H9 (cell line): ENCODE data around the gene LHFPL6. TPM values are rescaled to one million over a fixed set of nuclear protein-coding genes. Genes with fewer than 3 reads are reported as not detected.

Experiments used
- DNase-seq: peaks from one replicate; pipeline ENCODE4 v3.0.0-alpha.2; 2017
- H2AFZ ChIP-seq: one replicate; pipeline ENCODE4 v1.6.1; 2013; ENCODE audit warnings: mild to moderate bottlenecking, low read length, control low read depth, moderate library complexity
- H2AK5ac ChIP-seq: 2 replicates; pipeline ENCODE4 v1.6.1; 2013; ENCODE audit warnings: low read length, control low read depth, mixed read lengths; ENCODE audit not compliant: insufficient read length
- H2BK120ac ChIP-seq: one replicate; pipeline ENCODE4 v1.6.1; 2013; ENCODE audit warnings: low read depth, mild to moderate bottlenecking, low read length, control low read depth, inconsistent platforms; ENCODE audit not compliant: poor library complexity, severe bottlenecking
- H2BK12ac ChIP-seq: 2 replicates; pipeline ENCODE4 v1.6.1; 2013; ENCODE audit warnings: low read length, control low read depth, mixed read lengths, low read depth; ENCODE audit not compliant: insufficient read length
- H2BK15ac ChIP-seq: 2 replicates; pipeline ENCODE4 v1.6.1; 2013; ENCODE audit warnings: low read depth, low read length, control low read depth
- H2BK20ac ChIP-seq: one replicate; pipeline ENCODE4 v1.6.1; 2013; ENCODE audit warnings: low read depth, mild to moderate bottlenecking, low read length, control low read depth, inconsistent platforms; ENCODE audit not compliant: poor library complexity, severe bottlenecking
- H2BK5ac ChIP-seq: 2 replicates; pipeline ENCODE4 v1.6.1; 2013; ENCODE audit warnings: low read length, control low read depth, mixed read lengths; ENCODE audit not compliant: insufficient read length
- H3K14ac ChIP-seq: 2 replicates; pipeline ENCODE4 v1.6.1; 2013; ENCODE audit warnings: low read length, control low read depth; ENCODE audit not compliant: insufficient read depth
- H3K18ac ChIP-seq: 2 replicates; pipeline ENCODE4 v1.6.1; 2013; ENCODE audit warnings: low read depth, mild to moderate bottlenecking, mixed read lengths, low read length, control low read depth; ENCODE audit not compliant: insufficient read length
- H3K23ac ChIP-seq: 2 replicates; pipeline ENCODE4 v1.6.1; 2013; ENCODE audit warnings: low read length, control low read depth, mixed read lengths, low read depth; ENCODE audit not compliant: insufficient read length
- H3K23me2 ChIP-seq: 2 replicates; pipeline ENCODE4 v1.6.1; 2013; ENCODE audit warnings: low read depth, mild to moderate bottlenecking, mixed read lengths, low read length, control low read depth; ENCODE audit not compliant: insufficient read length, poor library complexity, severe bottlenecking
- H3K27ac ChIP-seq: 2 replicates; pipeline ENCODE4 v1.5.1; 2013; ENCODE audit warnings: low read length, control low read depth, mixed read lengths, low read depth; ENCODE audit not compliant: insufficient read length
- H3K27me3 ChIP-seq: 2 replicates; pipeline ENCODE4 v1.6.1; 2013; ENCODE audit warnings: low read length, control low read depth, inconsistent platforms; ENCODE audit not compliant: insufficient read depth
- H3K4ac ChIP-seq: 2 replicates; pipeline ENCODE4 v1.6.1; 2013; ENCODE audit warnings: low read depth, mild to moderate bottlenecking, control low read depth, inconsistent platforms, low read length, moderate library complexity
- H3K4me1 ChIP-seq: 2 replicates; pipeline ENCODE4 v1.6.1; 2013; ENCODE audit warnings: low read length, control low read depth, inconsistent platforms; ENCODE audit not compliant: insufficient read depth
- H3K4me2 ChIP-seq: 2 replicates; pipeline ENCODE4 v1.6.1; 2013; ENCODE audit warnings: low read length, control low read depth, mixed read lengths; ENCODE audit not compliant: insufficient read length, insufficient read depth
- H3K56ac ChIP-seq: 2 replicates; pipeline ENCODE4 v1.6.1; 2013; ENCODE audit warnings: low read depth, mild to moderate bottlenecking, mixed read lengths, low read length, control low read depth; ENCODE audit not compliant: insufficient read length
- H3K79me1 ChIP-seq: 2 replicates; pipeline ENCODE4 v1.6.1; 2013; ENCODE audit warnings: low read depth, mild to moderate bottlenecking, moderate library complexity, low read length, control low read depth, inconsistent platforms; ENCODE audit not compliant: insufficient read depth, poor library complexity, severe bottlenecking
- H3K79me2 ChIP-seq: 2 replicates; pipeline ENCODE4 v1.6.1; 2013; ENCODE audit warnings: low read length, control low read depth, inconsistent platforms; ENCODE audit not compliant: insufficient read depth
- H3K9ac ChIP-seq: 2 replicates; pipeline ENCODE4 v1.6.1; 2013; ENCODE audit warnings: low read length, control low read depth, mixed read lengths; ENCODE audit not compliant: insufficient read length; ENCODE audit errors: extremely low read depth
- H3K9me3 ChIP-seq: one replicate; pipeline ENCODE4 v1.6.1; 2013; ENCODE audit warnings: low read depth, low read length, inconsistent platforms; ENCODE audit not compliant: control insufficient read depth
- H3T11ph ChIP-seq: one replicate; pipeline ENCODE4 v1.6.1; 2013; ENCODE audit warnings: mild to moderate bottlenecking, low read length, control low read depth, inconsistent platforms
- H4K20me1 ChIP-seq: one replicate; pipeline ENCODE4 v1.6.1; 2013; ENCODE audit not compliant: control insufficient read depth, insufficient read length, insufficient read depth
- H4K5ac ChIP-seq: 2 replicates; pipeline ENCODE4 v1.6.1; 2013; ENCODE audit warnings: low read depth, mild to moderate bottlenecking, mixed read lengths, low read length, control low read depth; ENCODE audit not compliant: insufficient read length
- H4K8ac ChIP-seq: replicated peaks from 2 replicates; pipeline ENCODE4 v1.6.1; 2013; ENCODE audit warnings: low read length, control low read depth, mixed read lengths, low read depth; ENCODE audit not compliant: insufficient read length
- H4K91ac ChIP-seq: 2 replicates; pipeline ENCODE4 v1.6.1; 2013; ENCODE audit warnings: low read depth, mild to moderate bottlenecking, moderate library complexity, mixed read lengths, low read length, control low read depth; ENCODE audit not compliant: insufficient read length
- H3K27ac Mint-ChIP-seq, 3 experiments: 2 replicates in 2 of 3; 3 replicates in 1 of 3; pipeline ENCODE4 v1.8.0; 2020 to 2021; ENCODE audit warnings: mixed read lengths in 3 of 3, mild to moderate bottlenecking in 1 of 3, moderate library complexity in 1 of 3
- H3K27me3 Mint-ChIP-seq: 2 replicates; pipeline ENCODE4 v1.8.0; 2021; ENCODE audit warnings: low read depth, mild to moderate bottlenecking, moderate library complexity, mixed read lengths
- H3K36me3 Mint-ChIP-seq, 3 experiments: 2 replicates in 2 of 3; 3 replicates in 1 of 3; pipeline ENCODE4 v1.8.0; 2020 to 2021; ENCODE audit warnings: low read depth in 3 of 3, mixed read lengths in 3 of 3; ENCODE audit not compliant: insufficient read depth in 1 of 3
- H3K4me1 Mint-ChIP-seq, 2 experiments: 2 replicates each; pipeline ENCODE4 v1.8.0; 2020; ENCODE audit warnings: mixed read lengths in 2 of 2
- H3K4me3 Mint-ChIP-seq, 2 experiments: 2 replicates in 1 of 2; 3 replicates in 1 of 2; pipeline ENCODE4 v1.8.0; 2020 to 2021; ENCODE audit warnings: mild to moderate bottlenecking in 2 of 2, mixed read lengths in 2 of 2, moderate library complexity in 1 of 2
- H3K9me3 Mint-ChIP-seq, 2 experiments: 2 replicates in 1 of 2; 3 replicates in 1 of 2; pipeline ENCODE4 v1.8.0; 2020; ENCODE audit warnings: mild to moderate bottlenecking in 2 of 2, mixed read lengths in 2 of 2, moderate library complexity in 1 of 2
- CTCF ChIP-seq: fragments of 200-600 bp; sonication (generic); conservative IDR thresholded peaks from 3 replicates; pipeline ENCODE4 v1.8.0; 2021; ENCODE audit warnings: antibody characterized with exemption, mild to moderate bottlenecking
- total RNA-seq: library from RNA; stranded (reverse); gene quantifications from 2 replicates; pipeline ENCODE4 v1.2.1, GENCODE V29; 2021

Gene LHFPL6
- total RNA-seq, 1 experiment from 2014 or later, result 3.5 TPM

DNA sequence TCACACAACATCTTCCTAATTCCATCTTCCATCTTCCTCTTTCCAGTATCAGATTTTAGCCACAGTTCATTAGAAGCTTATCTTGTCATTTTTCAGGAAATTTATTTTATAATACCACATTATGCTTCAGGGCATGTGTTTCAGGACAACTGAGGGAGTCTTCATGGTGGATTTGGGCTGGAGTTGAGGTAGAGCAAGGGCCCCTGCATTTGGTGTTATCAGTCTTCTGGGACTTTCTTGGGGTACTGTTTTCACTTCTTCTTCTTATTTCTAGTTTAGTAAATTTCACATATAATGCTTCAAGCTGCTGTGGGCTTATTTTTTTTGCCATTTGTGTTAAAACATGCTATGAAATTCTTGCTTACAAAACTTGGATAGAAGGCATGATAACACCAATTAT lies 188.7 kb downstream of the LHFPL6 start:
- H2BK5ac ChIP-seq, result no peak overlapping the region
- H3K27ac Mint-ChIP-seq, result no peak overlapping the region
- peaks cover 64 to 69% of the 10 kb centered on the region in 2 experiments for H3K4me1 Mint-ChIP-seq
- H2BK120ac ChIP-seq, result no peak overlapping the region
- H3K27me3 Mint-ChIP-seq, result peaks cover 5% of the 10 kb centered on the region
- no peaks in the 10 kb centered on the region for H3K79me1 ChIP-seq
- H3K27ac ChIP-seq, result no peak overlapping the region
- H3K27me3 ChIP-seq, result no peaks in the 10 kb centered on the region
- no peaks in the 10 kb centered on the region for H4K20me1 ChIP-seq
- H3K9me3 Mint-ChIP-seq, result no peaks in the 10 kb centered on the region; a peak in 1 of 5 replicates
- no peak overlapping the region for H3T11ph ChIP-seq
- H2AFZ ChIP-seq, result no peak overlapping the region
- H3K56ac ChIP-seq, result no peak overlapping the region
- no peak overlapping the region for H2BK12ac ChIP-seq
- no peak overlapping the region for H2BK15ac ChIP-seq
- no peak overlapping the region for H3K4ac ChIP-seq
- H3K18ac ChIP-seq, result no peak overlapping the region
- no peak overlapping the region for H2BK20ac ChIP-seq
- H4K5ac ChIP-seq, result no peak overlapping the region
- H3K4me3 Mint-ChIP-seq, result no peak overlapping the region
- H4K91ac ChIP-seq, result no peak overlapping the region
- no peak for TF ChIP-seq CTCF
- no peaks in the 10 kb centered on the region for H3K9me3 ChIP-seq
- H3K23me2 ChIP-seq, result no peaks in the 10 kb centered on the region
- H3K79me2 ChIP-seq, result no peaks in the 10 kb centered on the region
- peaks cover 8% of the 10 kb centered on the region; the same call in 1 of the 2 replicates for H3K4me1 ChIP-seq
- DNase-seq, result no peak
- H3K4me2 ChIP-seq, result no peak overlapping the region
- H2AK5ac ChIP-seq, result no peak overlapping the region
- no peak overlapping the region for H4K8ac ChIP-seq
- H3K14ac ChIP-seq, result no peak overlapping the region
- no peak overlapping the region for H3K23ac ChIP-seq
- no peaks in the 10 kb centered on the region for H3K36me3 Mint-ChIP-seq
- no peak overlapping the region for H3K9ac ChIP-seq
